OCI-LY3 (cell line): ENCODE measurements around the gene TMEM163.
"Not testable (repeated sequence)": the region's sequence is repeated elsewhere in the genome, so short reads cannot be mapped to it uniquely, and the experiment has no call there.

Experiments used
- H2AFZ ChIP-seq: fragments of 200-600, 300-600 bp; shearing (Covaris generic); 2 replicates; pipeline ENCODE4 v1.6.0; 2014; ENCODE audit warnings: antibody characterized with exemption, low read depth, low read length
- H3K27ac ChIP-seq: fragments of 200-600, 300-600 bp; sonication (generic); 2 replicates; pipeline ENCODE4 v1.5.1; 2014; ENCODE audit warnings: mild to moderate bottlenecking, low read length, moderate library complexity, mixed read lengths
- H3K27me3 ChIP-seq: fragments of 200-600, 300-600 bp; sonication (generic); 2 replicates; pipeline ENCODE4 v1.6.1; 2014; ENCODE audit warnings: low read depth, low read length, mixed read lengths
- H3K36me3 ChIP-seq: fragments of 200-600, 300-600 bp; sonication (generic); replicated peaks from 2 replicates; pipeline ENCODE3; 2014; ENCODE audit warnings: low read depth, low read length, mixed read lengths
- H3K4me1 ChIP-seq: fragments of 300-600, 200-600 bp; sonication (generic); 2 replicates; pipeline ENCODE4 v1.6.1; 2014; ENCODE audit warnings: low read length, mixed read lengths
- H3K4me2 ChIP-seq: fragments of 200-600, 300-600 bp; sonication (generic); 2 replicates; pipeline ENCODE4 v1.6.1; 2014; ENCODE audit warnings: low read length, mixed read lengths
- H3K4me3 ChIP-seq: fragments of 300-600, 200-600 bp; sonication (generic); 2 replicates; pipeline ENCODE4 v1.5.1; 2014; ENCODE audit warnings: antibody characterized with exemption, mild to moderate bottlenecking, low read length, moderate library complexity
- H3K79me2 ChIP-seq: fragments of 300-600, 200-600 bp; shearing (Covaris generic); 2 replicates; pipeline ENCODE4 v1.6.1; 2014; ENCODE audit warnings: mild to moderate bottlenecking, low read length, mixed read lengths
- H3K9ac ChIP-seq: fragments of 300-600, 200-600 bp; shearing (Covaris generic); 2 replicates; pipeline ENCODE4 v1.6.0; 2014; ENCODE audit warnings: mild to moderate bottlenecking, low read length, moderate library complexity
- H3K9me3 ChIP-seq: fragments of 200-600, 300-600 bp; shearing (Covaris generic); 2 replicates; pipeline ENCODE4 v1.6.1; 2014; ENCODE audit warnings: low read length, mixed read lengths; ENCODE audit not compliant: insufficient read depth
- H4K20me1 ChIP-seq: fragments of 200-600, 300-600 bp; sonication (generic); 2 replicates; pipeline ENCODE4 v1.6.1; 2016; ENCODE audit warnings: low read length, mixed read lengths; ENCODE audit not compliant: insufficient read depth
- CTCF ChIP-seq: fragments of 200-600, 300-600 bp; sonication (generic); IDR thresholded peaks from 2 replicates; pipeline ENCODE4 v1.5.1; 2014; ENCODE audit warnings: antibody characterized with exemption, low read length, low read depth
- EZH2phosphoT487 ChIP-seq: fragments of 200-600 bp; shearing (Covaris generic); IDR thresholded peaks from 2 replicates; pipeline ENCODE4 v1.6.1; 2018; ENCODE audit warnings: antibody characterized with exemption, mixed run types, low read depth

TMEM163 gene

GRCh38 chr2:134657650-134658250 is 61.0 kb downstream of the TMEM163 start:
- H3K9ac ChIP-seq, result no peak overlapping the region
- no peaks in the 10 kb centered on the region for H3K27me3 ChIP-seq
- peaks cover 4% of the 10 kb centered on the region for H3K36me3 ChIP-seq
- peaks cover 11% of the 10 kb centered on the region for H3K4me1 ChIP-seq
- no peak overlapping the region for H3K27ac ChIP-seq
- no peak overlapping the region for H3K4me2 ChIP-seq
- peaks cover 25% of the 10 kb centered on the region for H3K79me2 ChIP-seq
- no peak overlapping the region for H2AFZ ChIP-seq
- TF ChIP-seq CTCF (peak; percentile 60), EZH2phosphoT487 (no peak)
- H4K20me1 ChIP-seq, result peaks cover 4% of the 10 kb centered on the region; the same call in 1 of the 2 replicates
- no peak overlapping the region for H3K4me3 ChIP-seq
- H3K9me3 ChIP-seq, result no peaks in the 10 kb centered on the region

GRCh38 chr2:134656391-134656790 is 62.4 kb downstream of the TMEM163 start:
- not testable (repeated sequence) for H3K9me3 ChIP-seq, H3K27ac ChIP-seq, H3K9ac ChIP-seq, H3K27me3 ChIP-seq, H2AFZ ChIP-seq, H4K20me1 ChIP-seq, H3K4me2 ChIP-seq, H3K4me3 ChIP-seq, H3K36me3 ChIP-seq
- Histone ChIP-seq H3K79me2 (peaks cover 19% of the 10 kb centered on the region), H3K4me1 (peaks cover 11% of the 10 kb centered on the region)

- H2AFZ ChIP-seq, result no peak overlapping the region
- no peaks in the 10 kb centered on the region for H3K36me3 ChIP-seq
- H3K79me2 ChIP-seq, result peaks cover 10% of the 10 kb centered on the region; the same call in 1 of the 2 replicates
- no peaks in the 10 kb centered on the region for H4K20me1 ChIP-seq
- H3K4me1 ChIP-seq, result peaks cover 6% of the 10 kb centered on the region
- H3K4me3 ChIP-seq, result no peak overlapping the region
- TF ChIP-seq EZH2phosphoT487 (no peak), CTCF (no peak)
- no peaks in the 10 kb centered on the region for H3K27me3 ChIP-seq
- H3K27ac ChIP-seq, result no peak overlapping the region
- no peak overlapping the region for H3K9ac ChIP-seq
- no peak overlapping the region for H3K4me2 ChIP-seq
- H3K9me3 ChIP-seq, result no peaks in the 10 kb centered on the region
Measured at GRCh38 chr2:134648586-134648985, 70.2 kb downstream of the TMEM163 start.

- no peaks in the 10 kb centered on the region for H3K9me3 ChIP-seq
- H3K4me2 ChIP-seq, result no peak overlapping the region
- no peak overlapping the region for H3K9ac ChIP-seq
- no peak overlapping the region for H3K27ac ChIP-seq
- H3K36me3 ChIP-seq, result no peaks in the 10 kb centered on the region
- no peaks in the 10 kb centered on the region for H4K20me1 ChIP-seq
- H2AFZ ChIP-seq, result no peak overlapping the region
- no peaks in the 10 kb centered on the region for H3K27me3 ChIP-seq
- H3K4me3 ChIP-seq, result no peak overlapping the region
- peaks cover 15% of the 10 kb centered on the region for H3K4me1 ChIP-seq
- H3K79me2 ChIP-seq, result peaks cover 12% of the 10 kb centered on the region; the same call in 1 of the 2 replicates
- TF ChIP-seq CTCF (no peak), EZH2phosphoT487 (no peak)
Measured at GRCh38 chr2:134647607-134648256, 71.1 kb downstream of the TMEM163 start.
